ENCODE data around the gene OR2T5.
"Not testable (repeated sequence)": the region's sequence is repeated elsewhere in the genome, so short reads cannot be mapped to it uniquely, and the experiment has no call there.

The OR2T5 gene

GRCh38 chr1:248456635-248457034 lies 31.8 kb upstream of the OR2T5 start:
- H3K4me3 ChIP-seq (ENCODE audit: insufficient read length, low read depth); H3K27me3 ChIP-seq (ENCODE audit: insufficient read depth, insufficient read length); H3K9ac ChIP-seq (ENCODE audit: insufficient read length, low read depth); DNase-seq (ENCODE audit: low read depth, low spot score); H3K9me3 ChIP-seq (ENCODE audit: insufficient read depth, low read length); H3K36me3 ChIP-seq (ENCODE audit: insufficient read depth, insufficient read length, low read length); H3K4me1 ChIP-seq (ENCODE audit: insufficient read depth, insufficient read length): not testable (repeated sequence)

- H3K9me3 ChIP-seq (ENCODE audit: insufficient read depth, low read length) = not testable (repeated sequence)
These were observed 29.3 kb upstream of the OR2T5 start for GRCh38 chr1:248459117-248459516.

GRCh38 chr1:248471154-248471553 lies 17.2 kb upstream of the OR2T5 start:
- TF ChIP-seq SUZ12 (IDR thresholded peaks at IDR 0.05; ENCODE audit: extremely low read depth, insufficient read depth, insufficient read length) (no peak), YY1 (IDR thresholded peaks at IDR 0.05; ENCODE audit: insufficient read depth, insufficient read length) (no peak), ZNF274 (IDR thresholded peaks at IDR 0.05; ENCODE audit: low read depth, low read length) (no peak)
- DNase-seq (ENCODE audit: low read depth, low spot score) = no peak
- H3K4me3 ChIP-seq (ENCODE audit: insufficient read length, low read depth) = no peak overlapping the region
- no peaks in the 10 kb centered on the region for H3K27me3 ChIP-seq (ENCODE audit: insufficient read depth, insufficient read length)
- H3K4me1 ChIP-seq (ENCODE audit: insufficient read depth, insufficient read length) = no peaks in the 10 kb centered on the region
- H3K9me3 ChIP-seq (ENCODE audit: insufficient read depth, low read length) = no peaks in the 10 kb centered on the region
- no peak overlapping the region for H3K9ac ChIP-seq (ENCODE audit: insufficient read length, low read depth)
- H3K36me3 ChIP-seq (ENCODE audit: insufficient read depth, insufficient read length, low read length) = no peaks in the 10 kb centered on the region

More at GRCh38 chr1:248459117-248459516, 29.3 kb upstream of the OR2T5 start:
- H3K36me3 ChIP-seq (ENCODE audit: insufficient read depth, insufficient read length, low read length); DNase-seq (ENCODE audit: low read depth, low spot score); H3K4me1 ChIP-seq (ENCODE audit: insufficient read depth, insufficient read length); H3K9ac ChIP-seq (ENCODE audit: insufficient read length, low read depth); H3K4me3 ChIP-seq (ENCODE audit: insufficient read length, low read depth); H3K27me3 ChIP-seq (ENCODE audit: insufficient read depth, insufficient read length): not testable (repeated sequence)

DNA sequence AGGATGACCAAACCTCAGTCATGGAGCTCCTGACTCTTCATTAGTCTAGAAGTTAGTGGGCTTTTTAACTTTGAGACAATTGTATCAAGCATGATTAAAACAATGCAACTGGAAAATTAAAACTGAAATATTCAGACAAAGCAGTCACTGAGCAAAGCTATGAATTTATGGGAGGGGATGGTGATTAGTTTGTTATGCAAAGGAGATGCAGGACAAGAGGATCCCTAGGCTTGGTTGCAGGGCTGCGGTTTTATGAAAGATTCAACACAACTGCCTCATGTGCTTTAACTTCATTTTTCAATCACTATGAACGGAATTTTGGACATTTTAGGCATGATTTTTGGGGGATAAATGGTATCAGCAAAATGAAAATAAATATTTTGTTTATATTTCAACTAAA lies 16.3 kb upstream of the OR2T5 start:
- H3K27me3 ChIP-seq (ENCODE audit: insufficient read depth, insufficient read length); H3K4me1 ChIP-seq (ENCODE audit: insufficient read depth, insufficient read length); H3K4me3 ChIP-seq (ENCODE audit: insufficient read length, low read depth): not testable (repeated sequence)

DNA sequence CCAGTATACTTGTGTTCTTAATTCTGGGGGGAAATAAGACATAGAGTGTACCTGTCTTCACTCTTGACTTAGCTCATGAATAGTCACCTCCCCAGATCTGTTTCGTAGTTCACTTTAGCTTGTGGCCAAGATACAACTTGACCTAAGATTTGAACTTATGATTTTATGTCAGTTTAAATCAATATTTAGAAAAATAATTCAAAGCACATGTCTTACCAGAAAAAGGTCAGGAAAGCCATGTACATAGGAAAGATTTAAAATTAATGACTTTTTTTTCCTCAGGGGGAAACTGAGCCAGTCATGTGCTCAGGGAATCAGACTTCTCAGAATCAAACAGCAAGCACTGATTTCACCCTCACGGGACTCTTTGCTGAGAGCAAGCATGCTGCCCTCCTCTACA lies 15.3 kb upstream of the OR2T5 start, which contains the start of gene OR2T3:
Gene OR2T3 (plus strand): TSS at position 301 of the 400 bp plus-strand sequence. CDS start 0 bp downstream, at position 301.
- H3K27me3 ChIP-seq (ENCODE audit: insufficient read depth, insufficient read length); DNase-seq (ENCODE audit: low read depth, low spot score); H3K36me3 ChIP-seq (ENCODE audit: insufficient read depth, insufficient read length, low read length); H3K4me3 ChIP-seq (ENCODE audit: insufficient read length, low read depth); H3K9me3 ChIP-seq (ENCODE audit: insufficient read depth, low read length); H3K9ac ChIP-seq (ENCODE audit: insufficient read length, low read depth); H3K4me1 ChIP-seq (ENCODE audit: insufficient read depth, insufficient read length): not testable (repeated sequence)

More for the DNA sequence above, 16.3 kb upstream of the OR2T5 start:
- H3K36me3 ChIP-seq (ENCODE audit: insufficient read depth, insufficient read length, low read length); H3K9me3 ChIP-seq (ENCODE audit: insufficient read depth, low read length); DNase-seq (ENCODE audit: low read depth, low spot score); H3K9ac ChIP-seq (ENCODE audit: insufficient read length, low read depth): not testable (repeated sequence)

- H3K4me1 ChIP-seq (ENCODE audit: insufficient read depth, insufficient read length); H3K9me3 ChIP-seq (ENCODE audit: insufficient read depth, low read length); H3K36me3 ChIP-seq (ENCODE audit: insufficient read depth, insufficient read length, low read length); H3K9ac ChIP-seq (ENCODE audit: insufficient read length, low read depth); H3K4me3 ChIP-seq (ENCODE audit: insufficient read length, low read depth); H3K27me3 ChIP-seq (ENCODE audit: insufficient read depth, insufficient read length); DNase-seq (ENCODE audit: low read depth, low spot score): not testable (repeated sequence)
These were observed 12.7 kb upstream of the OR2T5 start for GRCh38 chr1:248475660-248476059.

DNA sequence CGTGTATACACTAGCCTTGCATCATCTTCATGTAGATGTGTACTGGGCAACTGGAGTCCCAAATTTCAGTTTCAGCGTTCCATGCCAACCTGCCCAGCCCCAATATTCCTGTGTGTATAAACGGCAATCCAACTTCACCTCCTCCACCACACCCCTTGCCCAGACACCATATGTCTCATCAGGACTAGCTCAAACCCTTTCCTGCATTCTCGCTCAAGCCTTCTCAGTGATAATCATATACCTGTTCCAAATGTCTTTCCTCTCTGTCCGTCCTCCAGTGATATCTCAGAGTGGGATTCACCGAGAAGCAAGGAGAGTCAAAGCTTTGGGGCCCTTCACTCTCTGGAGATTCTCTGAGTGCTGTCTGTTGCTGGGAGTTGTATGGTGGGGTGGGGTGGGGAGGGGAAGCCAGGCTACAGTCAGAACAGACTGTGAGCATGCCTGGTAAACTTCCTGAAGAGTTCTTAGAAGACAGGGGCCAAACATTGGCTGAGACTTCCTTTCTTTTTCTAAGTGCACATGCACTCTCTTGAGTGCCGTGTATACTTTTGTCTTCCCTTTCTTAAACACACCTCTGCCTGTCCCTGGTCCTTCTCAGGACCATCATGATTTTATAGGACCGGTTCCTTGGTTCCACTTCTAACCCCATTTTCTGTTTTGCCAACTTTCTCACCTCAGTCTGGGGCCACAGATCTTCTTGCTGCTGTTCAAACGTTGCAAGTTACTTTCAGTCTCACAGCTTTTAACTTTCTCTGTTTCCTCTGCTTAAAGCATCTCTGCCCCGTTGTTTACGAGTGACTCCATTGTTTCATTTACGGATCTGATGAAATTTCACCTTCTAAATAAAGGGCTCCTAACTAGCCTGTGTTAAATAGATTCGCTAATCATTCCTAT lies 6.5 kb upstream of the OR2T5 start:
- not testable (repeated sequence) for H3K9ac ChIP-seq (ENCODE audit: insufficient read length, low read depth); DNase-seq (ENCODE audit: low read depth, low spot score); H3K9me3 ChIP-seq (ENCODE audit: insufficient read depth, low read length); H3K4me3 ChIP-seq (ENCODE audit: insufficient read length, low read depth); H3K4me1 ChIP-seq (ENCODE audit: insufficient read depth, insufficient read length); H3K27me3 ChIP-seq (ENCODE audit: insufficient read depth, insufficient read length); H3K36me3 ChIP-seq (ENCODE audit: insufficient read depth, insufficient read length, low read length)

GRCh38 chr1:248496661-248497060 lies 8.3 kb downstream of the OR2T5 start:
- H3K9me3 ChIP-seq (ENCODE audit: insufficient read depth, low read length); H3K4me1 ChIP-seq (ENCODE audit: insufficient read depth, insufficient read length); H3K4me3 ChIP-seq (ENCODE audit: insufficient read length, low read depth); DNase-seq (ENCODE audit: low read depth, low spot score); H3K9ac ChIP-seq (ENCODE audit: insufficient read length, low read depth); H3K36me3 ChIP-seq (ENCODE audit: insufficient read depth, insufficient read length, low read length); H3K27me3 ChIP-seq (ENCODE audit: insufficient read depth, insufficient read length): not testable (repeated sequence)

- not testable (repeated sequence) for H3K4me1 ChIP-seq (ENCODE audit: insufficient read depth, insufficient read length); H3K4me3 ChIP-seq (ENCODE audit: insufficient read length, low read depth); DNase-seq (ENCODE audit: low read depth, low spot score); H3K27me3 ChIP-seq (ENCODE audit: insufficient read depth, insufficient read length); H3K36me3 ChIP-seq (ENCODE audit: insufficient read depth, insufficient read length, low read length); H3K9me3 ChIP-seq (ENCODE audit: insufficient read depth, low read length); H3K9ac ChIP-seq (ENCODE audit: insufficient read length, low read depth)
These were observed 12.1 kb downstream of the OR2T5 start for GRCh38 chr1:248500305-248501035.

DNA sequence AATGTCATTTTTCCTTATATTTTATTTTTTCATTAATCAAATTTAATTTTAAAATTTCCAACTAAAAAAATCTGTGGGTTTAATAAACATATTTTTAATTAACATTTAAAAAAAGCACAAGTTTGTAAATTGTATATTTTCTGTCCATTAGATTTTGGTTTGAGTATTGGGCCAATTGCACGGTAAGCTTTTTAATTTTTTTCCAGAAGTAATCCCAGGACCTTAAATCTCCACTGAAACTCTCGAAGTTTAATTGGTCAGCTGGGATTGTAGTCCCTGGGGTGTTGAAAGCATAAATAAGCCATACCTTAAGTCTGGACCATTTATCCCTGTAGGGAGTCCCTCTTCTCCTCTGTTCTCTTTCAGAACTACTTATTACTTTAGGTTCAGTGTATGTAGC lies 19.4 kb downstream of the OR2T5 start, which contains the start of gene OR2G6:
Gene OR2G6 (plus strand): TSS at position 301 of the 400 bp plus-strand sequence. CDS start 13,574 bp downstream, outside the sequence.
- not testable (repeated sequence) for DNase-seq (ENCODE audit: low read depth, low spot score); H3K4me3 ChIP-seq (ENCODE audit: insufficient read length, low read depth); H3K9ac ChIP-seq (ENCODE audit: insufficient read length, low read depth); H3K36me3 ChIP-seq (ENCODE audit: insufficient read depth, insufficient read length, low read length); H3K4me1 ChIP-seq (ENCODE audit: insufficient read depth, insufficient read length); H3K9me3 ChIP-seq (ENCODE audit: insufficient read depth, low read length); H3K27me3 ChIP-seq (ENCODE audit: insufficient read depth, insufficient read length)

DNA sequence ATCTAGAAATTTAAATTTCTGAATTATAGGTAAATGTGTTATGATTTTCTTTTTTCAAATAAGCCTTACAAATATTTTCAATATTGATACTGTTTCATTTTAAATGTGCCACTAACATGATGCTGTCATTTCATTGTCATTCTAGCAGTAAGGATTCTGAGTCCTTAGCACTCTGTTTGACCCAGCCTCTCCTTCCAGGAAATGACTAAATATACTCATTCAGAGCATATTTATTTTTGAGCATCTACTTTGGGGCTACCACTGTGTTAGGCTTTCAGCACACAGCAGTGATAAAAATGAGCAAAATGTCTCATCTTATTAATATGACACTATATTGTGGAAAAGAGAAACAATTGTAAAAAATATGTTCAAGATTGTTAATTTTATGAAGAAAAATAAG lies 21.8 kb downstream of the OR2T5 start:
- H3K27me3 ChIP-seq (ENCODE audit: insufficient read depth, insufficient read length); DNase-seq (ENCODE audit: low read depth, low spot score); H3K9me3 ChIP-seq (ENCODE audit: insufficient read depth, low read length); H3K9ac ChIP-seq (ENCODE audit: insufficient read length, low read depth); H3K4me3 ChIP-seq (ENCODE audit: insufficient read length, low read depth); H3K36me3 ChIP-seq (ENCODE audit: insufficient read depth, insufficient read length, low read length); H3K4me1 ChIP-seq (ENCODE audit: insufficient read depth, insufficient read length): not testable (repeated sequence)

All from NT2/D1 (cell line).